ENCODE measurements around the gene EPS8L1.
A peak's percentile ranks its signal among the peaks of the same experiment; 100 is the strongest.

EPS8L1 gene

DNA sequence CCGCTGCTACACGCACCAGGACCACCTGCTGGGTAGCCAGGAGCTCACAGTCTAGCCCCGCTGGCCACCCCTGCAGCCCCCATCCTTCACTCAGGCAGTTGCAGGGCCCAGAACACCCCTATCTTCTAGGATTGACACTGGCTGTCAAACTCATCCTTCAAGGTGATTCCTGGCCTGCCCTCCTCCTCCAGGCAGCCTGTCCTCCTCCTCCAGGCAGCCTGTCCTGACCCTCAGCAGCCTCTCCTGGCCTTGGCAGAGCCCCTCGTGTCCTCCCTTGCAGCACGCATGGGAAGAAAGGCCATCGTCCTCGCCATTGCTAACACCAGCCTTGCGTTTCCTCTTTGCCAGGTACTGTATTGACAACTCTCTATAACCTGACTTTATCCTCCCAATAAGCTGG, 3.8 kb upstream of the EPS8L1 start:
- TF ChIP-seq, protein P1, sequence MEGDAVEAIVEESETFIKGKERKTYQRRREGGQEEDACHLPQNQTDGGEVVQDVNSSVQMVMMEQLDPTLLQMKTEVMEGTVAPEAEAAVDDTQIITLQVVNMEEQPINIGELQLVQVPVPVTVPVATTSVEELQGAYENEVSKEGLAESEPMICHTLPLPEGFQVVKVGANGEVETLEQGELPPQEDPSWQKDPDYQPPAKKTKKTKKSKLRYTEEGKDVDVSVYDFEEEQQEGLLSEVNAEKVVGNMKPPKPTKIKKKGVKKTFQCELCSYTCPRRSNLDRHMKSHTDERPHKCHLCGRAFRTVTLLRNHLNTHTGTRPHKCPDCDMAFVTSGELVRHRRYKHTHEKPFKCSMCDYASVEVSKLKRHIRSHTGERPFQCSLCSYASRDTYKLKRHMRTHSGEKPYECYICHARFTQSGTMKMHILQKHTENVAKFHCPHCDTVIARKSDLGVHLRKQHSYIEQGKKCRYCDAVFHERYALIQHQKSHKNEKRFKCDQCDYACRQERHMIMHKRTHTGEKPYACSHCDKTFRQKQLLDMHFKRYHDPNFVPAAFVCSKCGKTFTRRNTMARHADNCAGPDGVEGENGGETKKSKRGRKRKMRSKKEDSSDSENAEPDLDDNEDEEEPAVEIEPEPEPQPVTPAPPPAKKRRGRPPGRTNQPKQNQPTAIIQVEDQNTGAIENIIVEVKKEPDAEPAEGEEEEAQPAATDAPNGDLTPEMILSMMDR (IDR thresholded peaks at IDR 0.05), result no peak
- H3K4me3 ChIP-seq, result no peak overlapping the region
- H3K27ac ChIP-seq, result no peak overlapping the region
- DNase-seq (ENCODE audit: low spot score), result no peak

DNA sequence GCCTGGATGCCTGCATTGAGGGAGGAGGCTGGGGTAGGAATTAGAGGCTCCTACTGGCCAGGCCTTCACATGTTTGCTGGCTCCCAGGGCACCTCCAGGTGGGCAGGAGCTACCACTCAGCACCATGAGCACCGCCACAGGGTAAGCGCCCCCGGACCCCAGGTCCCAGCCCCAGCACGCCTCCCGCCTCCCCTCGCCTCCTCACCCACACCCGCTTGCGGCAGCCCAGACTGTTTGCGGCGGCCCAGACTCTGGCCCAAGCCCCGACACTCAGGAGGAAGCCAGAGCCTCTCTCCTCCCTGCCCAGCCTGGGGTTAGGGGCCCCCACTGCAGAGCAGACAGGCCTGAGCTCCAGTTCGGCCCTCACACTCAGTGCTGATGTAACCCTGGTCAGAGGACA, 652 bp downstream of the EPS8L1 start:
- no peak overlapping the region for H3K4me3 ChIP-seq
- TF ChIP-seq, protein P1 (IDR thresholded peaks at IDR 0.05), result no peak
- no peak for DNase-seq (ENCODE audit: low spot score)
- no peak overlapping the region for H3K27ac ChIP-seq

DNA sequence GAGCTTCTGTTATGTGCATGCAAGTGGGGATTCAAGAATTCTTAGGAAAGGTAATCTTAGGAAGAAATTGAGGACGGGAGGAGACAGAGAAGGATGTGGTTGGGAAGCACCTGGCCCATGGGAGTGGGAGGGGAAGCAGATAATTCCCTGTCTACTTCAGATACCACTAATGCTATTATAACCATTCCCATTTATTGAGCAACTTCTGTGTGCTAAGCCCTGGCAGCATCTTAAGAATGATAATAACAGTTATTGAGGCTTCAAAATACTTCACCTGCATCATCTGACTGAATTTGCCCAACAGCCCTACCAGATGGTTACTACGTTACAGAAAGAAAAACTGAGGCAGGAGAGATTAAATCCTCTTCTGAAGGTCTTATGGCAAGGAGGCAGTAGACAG, 1.4 kb downstream of the EPS8L1 start:
- Histone ChIP-seq H3K27ac (no peak overlapping the region), H3K4me3 (no peak overlapping the region)
- TF ChIP-seq, protein P1 (IDR thresholded peaks at IDR 0.05), result no peak
- DNase-seq (ENCODE audit: low spot score), result no peak

DNA sequence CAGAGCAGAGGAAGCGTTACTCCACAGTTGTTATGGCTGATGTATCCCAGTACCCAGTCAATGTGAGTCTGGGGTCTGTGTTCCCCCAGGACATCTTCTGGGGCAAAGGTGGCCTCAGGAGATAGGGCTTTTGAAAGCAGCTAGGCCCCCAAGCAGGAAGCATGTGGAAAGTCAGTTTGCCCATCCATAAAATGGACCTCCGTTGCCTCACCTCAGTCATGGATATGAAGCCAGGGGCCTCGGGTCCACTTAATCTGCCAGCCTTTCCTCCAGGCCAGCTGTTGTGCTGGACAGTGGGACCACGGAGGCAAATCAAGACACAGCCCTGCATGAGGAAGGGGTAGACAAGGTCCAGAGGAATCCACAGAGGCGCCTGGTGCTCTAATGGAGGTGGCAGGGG, 3.3 kb downstream of the EPS8L1 start:
- H3K4me3 ChIP-seq, result no peak overlapping the region
- TF ChIP-seq, protein P1 (IDR thresholded peaks at IDR 0.05), result no peak
- no peak for DNase-seq (ENCODE audit: low spot score)
- no peak overlapping the region for H3K27ac ChIP-seq

DNA sequence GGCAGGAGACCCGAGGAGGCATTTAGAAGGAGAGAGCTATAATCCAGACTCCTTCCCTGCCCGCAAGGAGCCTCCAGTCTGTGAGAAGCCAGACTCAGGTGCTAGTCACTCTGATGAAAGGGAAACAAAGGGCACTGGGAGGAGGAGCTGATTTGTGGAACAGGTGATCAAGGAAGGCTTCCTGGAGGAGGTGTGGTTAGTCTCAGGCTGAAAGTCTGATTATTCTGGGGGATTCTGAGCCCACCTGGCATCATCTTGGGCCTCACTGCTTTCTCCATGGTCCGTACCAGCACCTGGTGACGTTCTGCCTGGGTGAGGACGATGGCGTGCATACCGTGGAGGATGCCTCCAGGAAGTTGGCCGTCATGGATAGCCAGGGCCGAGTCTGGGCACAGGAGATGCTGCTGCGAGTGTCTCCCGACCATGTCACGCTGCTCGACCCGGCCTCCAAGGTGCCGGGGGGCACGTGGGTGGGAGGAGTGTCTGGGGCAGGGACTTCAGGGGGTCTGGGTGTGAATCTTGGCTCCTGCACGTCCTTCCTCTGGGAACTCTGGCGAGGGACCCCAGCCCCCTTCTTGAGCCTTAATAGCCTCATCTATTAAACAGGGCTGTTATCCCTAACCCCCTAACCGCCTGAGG, 3.9 kb downstream of the EPS8L1 start:
- H3K27ac ChIP-seq, result no peak overlapping the region
- H3K4me3 ChIP-seq, result no peak overlapping the region

DNA sequence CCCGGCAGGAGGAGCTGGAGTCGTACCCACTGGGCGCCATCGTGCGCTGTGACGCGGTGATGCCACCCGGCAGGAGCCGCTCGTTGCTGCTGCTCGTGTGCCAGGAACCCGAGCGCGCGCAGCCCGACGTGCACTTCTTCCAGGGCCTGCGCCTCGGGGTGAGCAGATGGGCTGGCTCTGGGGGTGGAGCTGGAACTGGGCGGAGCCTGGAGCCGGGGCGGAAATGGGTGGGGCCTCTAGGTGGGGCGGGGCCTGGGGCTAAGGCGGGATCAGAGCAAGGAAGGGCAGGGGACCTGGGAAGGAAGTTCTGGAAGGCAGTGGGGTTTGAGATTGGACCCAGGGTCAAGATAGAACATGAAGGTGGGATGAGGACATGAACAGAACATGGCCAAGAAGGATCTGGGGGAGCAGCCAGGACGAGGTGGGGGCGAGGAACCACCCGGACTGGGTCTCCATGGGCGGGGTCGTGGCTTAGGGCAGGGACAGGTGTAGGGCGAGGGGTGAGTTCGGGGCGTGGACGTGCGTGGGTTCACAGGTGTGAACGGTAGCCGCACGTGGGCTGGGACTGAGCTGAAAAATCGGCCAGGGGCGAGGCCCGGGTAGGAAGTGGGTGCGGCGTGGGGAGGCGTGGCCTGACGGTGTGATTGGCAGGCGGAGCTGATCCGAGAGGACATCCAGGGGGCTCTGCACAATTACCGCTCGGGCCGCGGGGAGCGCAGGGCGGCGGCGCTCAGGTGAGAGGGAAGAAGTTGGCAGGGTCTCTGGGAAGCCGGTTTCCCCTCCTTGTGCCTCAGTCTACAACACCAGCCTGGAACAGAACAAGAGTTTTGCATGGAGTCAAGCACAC, 4.7 kb downstream of the EPS8L1 start:
- TF ChIP-seq, protein P1 (IDR thresholded peaks at IDR 0.05), result no peak
- DNase-seq (ENCODE audit: low spot score), result no peak
- Histone ChIP-seq H3K27ac (no peak overlapping the region), H3K4me3 (peak overlapping the region; percentile 72)

More for the DNA sequence above, 3.9 kb downstream of the EPS8L1 start:
- DNase-seq (ENCODE audit: low spot score), result no peak
- TF ChIP-seq, protein P1 (IDR thresholded peaks at IDR 0.05), result no peak

Measured in coronary artery (tissue), 2 donors.